Measurements from ENCODE around the gene IPCEF1. TPM values are rescaled to one million over a fixed set of nuclear protein-coding genes. Genes with fewer than 3 reads are reported as not detected.

Gene IPCEF1
- polyA plus RNA-seq, 1 donor (not counting 4 experiments of a cell fraction or from before 2014, with no cell fraction given): 0.21 TPM

DNA sequence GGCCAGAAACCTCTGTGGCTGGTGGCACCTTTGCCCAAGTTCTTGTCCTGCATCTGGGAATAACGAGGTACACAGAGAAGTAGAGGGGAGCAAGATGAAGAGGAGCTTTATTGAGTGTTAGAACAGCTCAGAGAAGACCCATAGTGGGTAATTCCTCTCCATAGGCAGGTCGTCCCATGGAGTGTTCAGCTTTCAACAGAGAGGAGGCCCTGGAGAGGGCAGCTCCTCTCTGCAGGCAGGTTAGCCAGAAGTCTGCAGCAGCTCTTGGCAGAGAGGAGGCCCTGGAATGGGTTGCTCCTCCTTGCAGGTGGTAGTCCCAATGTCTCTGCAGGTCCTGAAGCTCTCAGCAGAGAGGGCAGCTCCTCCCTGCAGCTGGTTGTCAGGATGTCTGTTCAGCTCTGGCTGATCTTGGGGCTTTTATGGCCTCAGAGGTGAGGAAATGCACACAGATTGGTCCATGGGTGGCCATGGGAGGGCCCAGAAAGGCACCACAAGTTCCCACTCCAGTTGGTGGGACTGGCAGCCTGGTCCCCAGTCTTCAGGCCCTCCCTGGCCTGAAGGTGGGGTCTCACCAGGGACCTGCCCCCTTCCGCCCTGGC is 89.0 kb downstream of the IPCEF1 start:
- Histone ChIP-seq H3K79me2 (ENCODE audit: control insufficient read depth, insufficient read depth, low read length) (no peaks in the 10 kb centered on the region), H3K4me1 (ENCODE audit: control insufficient read depth, extremely low read depth, insufficient read depth, low read length) (no peaks in the 10 kb centered on the region), H3K9ac (ENCODE audit: control insufficient read depth, extremely low read depth, insufficient read depth, low read length) (no peak overlapping the region), H3K27me3 (ENCODE audit: control insufficient read depth, extremely low read depth, insufficient read depth, low read length) (no peaks in the 10 kb centered on the region), H3K9me3 (ENCODE audit: control insufficient read depth, low read depth, low read length) (no peaks in the 10 kb centered on the region), H3K9me1 (ENCODE audit: control insufficient read depth, extremely low read depth, insufficient read depth, low read length) (no peaks in the 10 kb centered on the region), H3K27ac (ENCODE audit: control insufficient read depth, insufficient read depth, low read length) (no peak overlapping the region), H3K4me2 (ENCODE audit: control insufficient read depth, extremely low read depth, insufficient read depth, low read depth, low read length) (no peak overlapping the region), H2AFZ (ENCODE audit: control insufficient read depth, low read length) (no peak overlapping the region), H4K20me1 (ENCODE audit: control insufficient read depth, extremely low read depth, insufficient read depth, low read length) (no peaks in the 10 kb centered on the region), H3K36me3 (ENCODE audit: control insufficient read depth in 2 of 2, extremely low read depth in 1 of 2, insufficient read depth in 2 of 2, low read length in 2 of 2) (no peaks in the 10 kb centered on the region), H3K4me3 (ENCODE audit: control insufficient read depth in 2 of 3, extremely low read depth in 1 of 3, insufficient read depth in 2 of 3, low read depth in 1 of 3, low read length in 3 of 3) (no peak overlapping the region)
- TF ChIP-seq CTCF (optimal IDR thresholded peaks at IDR 0.05 in 1 of 3, IDR thresholded peaks at IDR 0.05 in 1 of 3, conservative IDR thresholded peaks at IDR 0.05 in 1 of 3; ENCODE audit: extremely low read depth in 1 of 3, insufficient read depth in 2 of 3, low read length in 3 of 3): no peak
- TF ChIP-seq EZH2 (IDR thresholded peaks at IDR 0.05; ENCODE audit: low read length): no peak
- FAIRE-seq (no peak), DNase-seq (ENCODE audit: low read depth, low spot score) (no peak)
- dilution Hi-C loops (cut with MboI; ENCODE audit: extremely low pct_ligation_motif_present, low sequenced_read_pairs): no loop called here

DNA sequence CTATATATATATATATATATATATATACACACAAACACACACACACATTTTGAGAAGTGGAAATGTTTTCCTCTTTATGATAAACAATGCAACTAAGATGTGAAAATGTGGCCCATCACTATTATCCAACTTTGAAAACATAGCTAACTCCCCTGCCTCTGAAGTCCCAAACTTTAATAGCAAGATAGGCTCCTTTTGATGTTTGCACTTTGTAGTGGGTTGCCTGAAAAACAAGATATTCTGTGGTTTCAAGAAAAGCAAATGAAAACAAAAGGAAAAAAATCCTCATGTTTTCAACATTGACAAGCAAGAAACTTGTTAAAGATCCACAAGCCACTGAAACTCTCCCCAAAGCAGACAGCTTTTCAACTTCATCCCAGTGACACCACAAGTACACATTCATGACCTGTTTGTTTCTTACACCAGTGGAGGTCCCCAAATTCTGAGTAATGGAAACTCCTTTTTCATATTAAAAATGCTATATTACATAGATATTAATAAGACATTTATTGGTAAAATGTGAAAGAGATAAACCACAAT is 90.0 kb downstream of the IPCEF1 start:
- H3K9me3 ChIP-seq (ENCODE audit: control insufficient read depth, low read depth, low read length): no peaks in the 10 kb centered on the region
- dilution Hi-C loops (cut with MboI; ENCODE audit: extremely low pct_ligation_motif_present, low sequenced_read_pairs): no loop called here
- H3K9ac ChIP-seq (ENCODE audit: control insufficient read depth, extremely low read depth, insufficient read depth, low read length): no peak overlapping the region
- no peaks in the 10 kb centered on the region for H3K9me1 ChIP-seq (ENCODE audit: control insufficient read depth, extremely low read depth, insufficient read depth, low read length)
- H3K4me2 ChIP-seq (ENCODE audit: control insufficient read depth, extremely low read depth, insufficient read depth, low read depth, low read length): no peak overlapping the region
- no peaks in the 10 kb centered on the region for H3K27me3 ChIP-seq (ENCODE audit: control insufficient read depth, extremely low read depth, insufficient read depth, low read length)
- H4K20me1 ChIP-seq (ENCODE audit: control insufficient read depth, extremely low read depth, insufficient read depth, low read length): no peaks in the 10 kb centered on the region
- H2AFZ ChIP-seq (ENCODE audit: control insufficient read depth, low read length): no peak overlapping the region
- TF ChIP-seq EZH2 (IDR thresholded peaks at IDR 0.05; ENCODE audit: low read length): no peak
- TF ChIP-seq CTCF (optimal IDR thresholded peaks at IDR 0.05 in 1 of 3, IDR thresholded peaks at IDR 0.05 in 1 of 3, conservative IDR thresholded peaks at IDR 0.05 in 1 of 3; ENCODE audit: extremely low read depth in 1 of 3, insufficient read depth in 2 of 3, low read length in 3 of 3): no peak
- no peaks in the 10 kb centered on the region for H3K36me3 ChIP-seq (ENCODE audit: control insufficient read depth in 2 of 2, extremely low read depth in 1 of 2, insufficient read depth in 2 of 2, low read length in 2 of 2)
- H3K4me1 ChIP-seq (ENCODE audit: control insufficient read depth, extremely low read depth, insufficient read depth, low read length): no peaks in the 10 kb centered on the region
- FAIRE-seq (no peak), DNase-seq (ENCODE audit: low read depth, low spot score) (no peak)
- no peak overlapping the region for H3K27ac ChIP-seq (ENCODE audit: control insufficient read depth, insufficient read depth, low read length)
- H3K79me2 ChIP-seq (ENCODE audit: control insufficient read depth, insufficient read depth, low read length): no peaks in the 10 kb centered on the region
- no peak overlapping the region for H3K4me3 ChIP-seq (ENCODE audit: control insufficient read depth in 2 of 3, extremely low read depth in 1 of 3, insufficient read depth in 2 of 3, low read depth in 1 of 3, low read length in 3 of 3)

Measured in keratinocyte (primary cell).